GM12872 (cell line): ENCODE measurements around the gene ULK4.
A peak's percentile ranks its signal among the peaks of the same experiment; 100 is the strongest.

Experiments used
- TF ChIP-seq, protein P1 (sequence below): IDR thresholded peaks from 3 replicates; pipeline ENCODE4 v1.5.1; 2011; ENCODE audit warnings: low read depth, mild to moderate bottlenecking, low read length, moderate library complexity; ENCODE audit not compliant: insufficient read depth

ULK4 gene

DNA sequence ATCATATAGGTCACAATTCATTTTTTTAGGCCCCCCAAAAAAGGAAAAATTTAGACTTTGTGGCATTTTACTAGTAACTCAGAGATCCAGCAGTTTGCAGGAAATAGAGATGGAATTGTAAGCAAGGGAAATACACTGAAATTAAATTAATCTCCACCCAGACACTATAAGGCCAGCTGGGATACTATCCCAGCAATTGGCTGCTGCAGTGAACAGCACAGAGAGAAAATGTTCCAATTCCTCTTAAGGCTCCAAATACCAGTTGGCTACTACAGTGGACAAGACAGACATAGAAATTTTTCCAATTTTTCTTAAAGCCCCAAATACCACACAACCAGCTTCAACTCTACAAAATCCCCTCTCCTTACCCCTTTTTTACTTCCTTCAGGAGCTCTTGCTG lies 78.9 kb downstream of the ULK4 start:
- TF ChIP-seq, protein P1, sequence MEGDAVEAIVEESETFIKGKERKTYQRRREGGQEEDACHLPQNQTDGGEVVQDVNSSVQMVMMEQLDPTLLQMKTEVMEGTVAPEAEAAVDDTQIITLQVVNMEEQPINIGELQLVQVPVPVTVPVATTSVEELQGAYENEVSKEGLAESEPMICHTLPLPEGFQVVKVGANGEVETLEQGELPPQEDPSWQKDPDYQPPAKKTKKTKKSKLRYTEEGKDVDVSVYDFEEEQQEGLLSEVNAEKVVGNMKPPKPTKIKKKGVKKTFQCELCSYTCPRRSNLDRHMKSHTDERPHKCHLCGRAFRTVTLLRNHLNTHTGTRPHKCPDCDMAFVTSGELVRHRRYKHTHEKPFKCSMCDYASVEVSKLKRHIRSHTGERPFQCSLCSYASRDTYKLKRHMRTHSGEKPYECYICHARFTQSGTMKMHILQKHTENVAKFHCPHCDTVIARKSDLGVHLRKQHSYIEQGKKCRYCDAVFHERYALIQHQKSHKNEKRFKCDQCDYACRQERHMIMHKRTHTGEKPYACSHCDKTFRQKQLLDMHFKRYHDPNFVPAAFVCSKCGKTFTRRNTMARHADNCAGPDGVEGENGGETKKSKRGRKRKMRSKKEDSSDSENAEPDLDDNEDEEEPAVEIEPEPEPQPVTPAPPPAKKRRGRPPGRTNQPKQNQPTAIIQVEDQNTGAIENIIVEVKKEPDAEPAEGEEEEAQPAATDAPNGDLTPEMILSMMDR: no peak

DNA sequence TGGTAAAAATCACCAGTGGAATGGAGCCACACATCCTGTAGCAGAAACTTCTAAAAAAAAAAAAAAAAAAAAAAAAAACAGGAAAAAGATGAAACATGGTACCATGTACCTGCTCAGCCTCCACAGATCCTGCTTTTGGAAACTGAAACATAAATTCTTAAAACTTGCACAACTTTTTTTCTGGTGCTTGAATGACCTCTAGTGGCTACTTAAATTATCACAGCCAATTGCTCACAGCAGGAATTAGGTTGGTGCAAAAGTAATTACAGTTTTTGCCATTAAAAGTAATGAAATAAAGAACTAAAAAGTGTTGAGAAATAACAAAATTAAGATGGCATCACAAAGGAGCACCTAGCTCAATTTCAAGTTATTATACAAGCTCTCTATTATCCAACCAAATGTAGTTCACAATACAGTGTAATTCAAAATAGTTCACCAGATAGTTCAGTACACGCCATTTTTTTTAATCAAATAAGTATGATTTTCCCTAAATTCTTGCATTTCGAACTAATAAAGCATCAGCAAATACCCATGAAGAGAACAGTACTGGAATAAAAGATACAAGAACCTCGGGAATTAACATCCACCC lies 80.6 kb downstream of the ULK4 start:
- TF ChIP-seq, protein P1: peak; percentile 47; the same call in 2 of the 3 replicates

DNA sequence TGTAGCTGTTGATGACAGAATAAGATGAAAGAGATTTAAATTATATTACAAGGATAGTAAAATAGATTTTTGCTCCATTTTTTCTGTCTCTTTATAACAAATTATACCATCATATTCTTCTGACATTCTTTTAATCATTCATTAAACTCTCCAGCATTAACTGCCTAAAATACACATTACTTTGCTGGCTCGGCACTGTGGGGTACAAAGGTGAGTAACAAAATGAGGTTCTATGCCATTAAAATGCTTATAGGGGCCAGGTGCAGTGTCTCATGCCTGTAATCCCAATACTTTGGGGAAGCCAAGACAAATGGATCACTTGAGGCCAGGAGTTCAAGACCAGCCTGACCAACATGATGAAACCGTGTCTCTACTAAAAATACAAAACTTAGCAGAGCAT lies 81.5 kb downstream of the ULK4 start:
- TF ChIP-seq, protein P1: no peak

DNA sequence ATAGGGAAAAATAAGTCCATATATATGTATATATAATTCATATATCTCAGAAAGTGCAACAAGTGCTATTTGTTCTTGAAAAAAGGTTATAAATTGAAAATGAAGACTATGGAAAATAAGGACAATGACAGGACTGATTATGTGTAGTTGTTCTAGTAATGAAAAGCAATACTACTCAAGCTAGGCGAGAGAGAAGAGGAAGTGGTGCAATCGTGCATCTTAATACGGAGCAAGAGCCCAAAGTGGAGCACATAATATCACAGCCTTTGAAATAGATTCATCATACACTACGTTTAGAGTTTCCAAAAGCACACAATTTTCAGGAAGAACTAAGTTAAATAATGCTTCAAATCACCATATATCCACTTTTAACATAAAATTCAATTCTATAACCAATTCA lies 87.9 kb downstream of the ULK4 start:
- TF ChIP-seq, protein P1: no peak

DNA sequence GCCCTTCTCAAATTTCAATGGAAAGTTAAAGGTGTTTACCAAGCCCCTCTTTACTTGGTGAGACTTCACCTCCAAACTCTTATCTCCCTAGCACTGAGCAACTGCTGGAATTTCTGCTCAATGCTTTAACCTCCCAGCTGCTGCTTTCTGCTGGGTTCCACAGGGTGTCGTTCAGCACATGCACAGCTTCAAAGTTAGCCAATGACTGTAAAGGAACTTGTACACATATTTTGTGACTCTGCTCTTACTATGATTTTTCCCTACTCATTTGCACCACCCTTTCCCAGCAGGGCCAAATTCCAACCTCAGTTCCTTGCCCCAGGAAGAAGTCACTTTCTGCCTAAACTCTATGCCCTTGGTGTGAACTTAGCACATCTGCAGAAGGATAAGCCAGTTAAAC lies 89.7 kb downstream of the ULK4 start:
- TF ChIP-seq, protein P1: no peak

DNA sequence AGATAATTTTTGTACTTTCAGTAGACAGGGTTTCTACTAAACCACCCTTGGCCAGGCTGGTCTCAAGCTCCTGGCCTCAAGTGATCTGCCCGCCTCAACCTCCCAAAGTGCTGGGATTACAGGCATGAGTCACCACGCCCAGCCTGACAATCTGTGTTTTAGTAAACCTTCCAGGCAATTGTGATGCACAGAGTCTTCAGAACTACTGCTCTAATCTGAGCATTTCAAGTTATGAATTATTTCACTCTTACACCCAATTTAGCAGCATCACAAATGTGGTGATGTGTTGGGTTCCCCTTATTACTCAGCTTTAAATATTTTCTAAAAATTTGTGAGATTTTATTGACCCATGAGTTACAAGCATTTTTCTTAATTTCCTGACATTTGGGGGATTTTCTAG lies 94.4 kb downstream of the ULK4 start:
- TF ChIP-seq, protein P1: no peak

DNA sequence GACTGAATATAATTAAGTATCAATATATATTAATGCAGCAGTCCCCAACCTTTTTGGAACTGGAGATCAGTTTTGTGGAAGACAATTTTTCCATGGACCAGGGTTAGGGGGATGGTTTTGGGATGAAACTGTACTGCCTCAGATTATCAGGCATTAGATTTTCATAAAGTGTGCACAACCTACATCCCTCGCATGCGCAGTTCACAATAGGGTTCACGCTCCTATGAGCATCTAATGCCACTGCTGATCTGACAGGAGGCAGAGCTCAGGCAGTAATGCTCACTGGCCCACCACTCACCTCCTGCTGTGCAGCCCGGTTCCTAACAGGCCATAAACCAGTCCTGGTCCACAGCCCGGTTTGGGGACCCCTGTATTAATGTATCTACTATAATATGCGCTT lies 95.6 kb downstream of the ULK4 start:
- TF ChIP-seq, protein P1: no peak
